DND-41 (cell line): ENCODE measurements around the gene MSI2.

Experiments used
- ATAC-seq: fragments of 200-7000 bp; cut with Tn5 transposase; 3 replicates; pipeline ENCODE4 v1.9.1; 2021; ENCODE audit warnings: low read depth; ENCODE audit not compliant: insufficient read depth
- DNase-seq: peaks from one replicate; pipeline ENCODE4 v3.0.0-alpha.2; 2020
- H2AFZ ChIP-seq: 2 replicates; pipeline ENCODE4 v1.6.0; 2012; ENCODE audit warnings: low read depth, low read length
- H3K27ac ChIP-seq: 2 replicates; pipeline ENCODE4 v1.5.1; 2012; ENCODE audit warnings: low read length, inconsistent platforms
- H3K27me3 ChIP-seq: fragments of 200-600 bp; sonication (generic); 2 replicates; pipeline ENCODE4 v1.6.0; 2012; ENCODE audit warnings: low read length, mild to moderate bottlenecking, inconsistent platforms; ENCODE audit not compliant: insufficient read depth, poor library complexity
- H3K36me3 ChIP-seq: 2 replicates; pipeline ENCODE4 v1.5.1; 2012; ENCODE audit warnings: low read length, inconsistent platforms; ENCODE audit not compliant: insufficient read depth
- H3K4me1 ChIP-seq: 2 replicates; pipeline ENCODE4 v1.5.1; 2012; ENCODE audit warnings: mild to moderate bottlenecking, low read length; ENCODE audit not compliant: insufficient read depth
- H3K4me2 ChIP-seq: 2 replicates; pipeline ENCODE4 v1.6.0; 2012; ENCODE audit warnings: mild to moderate bottlenecking, moderate library complexity, low read length, inconsistent platforms; ENCODE audit not compliant: insufficient read depth
- H3K4me3 ChIP-seq, 2 experiments: fragments of 200-600 bp in 1 of 2; shearing (Covaris generic) in 1 of 2; 2 replicates each; pipeline ENCODE4 v1.5.1; 2012 to 2016; ENCODE audit warnings: inconsistent platforms in 2 of 2, low read length in 2 of 2, mild to moderate bottlenecking in 2 of 2, low read depth in 1 of 2, moderate library complexity in 1 of 2
- H3K79me2 ChIP-seq: 2 replicates; pipeline ENCODE4 v1.6.0; 2012; ENCODE audit warnings: low read length, inconsistent platforms; ENCODE audit not compliant: insufficient read depth
- H3K9ac ChIP-seq: 2 replicates; pipeline ENCODE4 v1.6.0; 2012; ENCODE audit warnings: low read depth, mild to moderate bottlenecking, inconsistent platforms, low read length, moderate library complexity
- H3K9me3 ChIP-seq: 2 replicates; pipeline ENCODE4 v1.5.1; 2012; ENCODE audit warnings: low read length, moderate library complexity, mild to moderate bottlenecking, inconsistent platforms; ENCODE audit not compliant: insufficient read depth, severe bottlenecking
- H4K20me1 ChIP-seq: 2 replicates; pipeline ENCODE4 v1.6.0; 2012; ENCODE audit warnings: low read length; ENCODE audit not compliant: insufficient read depth
- EZH2 ChIP-seq: IDR thresholded peaks from 3 replicates; pipeline ENCODE4 v1.6.1; 2012; ENCODE audit warnings: borderline replicate concordance, low read depth, mild to moderate bottlenecking, moderate library complexity, low read length, inconsistent platforms; ENCODE audit not compliant: severe bottlenecking
- TF ChIP-seq, protein P1 (sequence below): IDR thresholded peaks from 2 replicates; pipeline ENCODE4 v1.5.1; 2012; ENCODE audit warnings: borderline replicate concordance, low read length, moderate library complexity, mild to moderate bottlenecking; ENCODE audit not compliant: poor library complexity, severe bottlenecking; ENCODE audit errors: extremely low read depth

The MSI2 gene

GRCh38 chr17:57567251-57567650, 310.9 kb downstream of the MSI2 start:
- H2AFZ ChIP-seq = no peak overlapping the region
- H3K4me3 ChIP-seq = no peak overlapping the region
- H3K9me3 ChIP-seq = no peaks in the 10 kb centered on the region
- TF ChIP-seq, protein P1, sequence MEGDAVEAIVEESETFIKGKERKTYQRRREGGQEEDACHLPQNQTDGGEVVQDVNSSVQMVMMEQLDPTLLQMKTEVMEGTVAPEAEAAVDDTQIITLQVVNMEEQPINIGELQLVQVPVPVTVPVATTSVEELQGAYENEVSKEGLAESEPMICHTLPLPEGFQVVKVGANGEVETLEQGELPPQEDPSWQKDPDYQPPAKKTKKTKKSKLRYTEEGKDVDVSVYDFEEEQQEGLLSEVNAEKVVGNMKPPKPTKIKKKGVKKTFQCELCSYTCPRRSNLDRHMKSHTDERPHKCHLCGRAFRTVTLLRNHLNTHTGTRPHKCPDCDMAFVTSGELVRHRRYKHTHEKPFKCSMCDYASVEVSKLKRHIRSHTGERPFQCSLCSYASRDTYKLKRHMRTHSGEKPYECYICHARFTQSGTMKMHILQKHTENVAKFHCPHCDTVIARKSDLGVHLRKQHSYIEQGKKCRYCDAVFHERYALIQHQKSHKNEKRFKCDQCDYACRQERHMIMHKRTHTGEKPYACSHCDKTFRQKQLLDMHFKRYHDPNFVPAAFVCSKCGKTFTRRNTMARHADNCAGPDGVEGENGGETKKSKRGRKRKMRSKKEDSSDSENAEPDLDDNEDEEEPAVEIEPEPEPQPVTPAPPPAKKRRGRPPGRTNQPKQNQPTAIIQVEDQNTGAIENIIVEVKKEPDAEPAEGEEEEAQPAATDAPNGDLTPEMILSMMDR = no peak
- no peak for TF ChIP-seq EZH2
- peak overlapping the region; percentile 70 for H3K27ac ChIP-seq
- peaks cover 98% of the 10 kb centered on the region for H3K79me2 ChIP-seq
- H4K20me1 ChIP-seq = peaks cover 28% of the 10 kb centered on the region; the same call in 1 of the 2 replicates
- no peak overlapping the region for H3K4me2 ChIP-seq
- DNase-seq (no peak), ATAC-seq (no peak)
- H3K4me1 ChIP-seq = peaks cover 15% of the 10 kb centered on the region; the same call in 1 of the 2 replicates
- H3K27me3 ChIP-seq = no peaks in the 10 kb centered on the region
- H3K36me3 ChIP-seq = peaks cover 97% of the 10 kb centered on the region
- no peak overlapping the region for H3K9ac ChIP-seq

DNA sequence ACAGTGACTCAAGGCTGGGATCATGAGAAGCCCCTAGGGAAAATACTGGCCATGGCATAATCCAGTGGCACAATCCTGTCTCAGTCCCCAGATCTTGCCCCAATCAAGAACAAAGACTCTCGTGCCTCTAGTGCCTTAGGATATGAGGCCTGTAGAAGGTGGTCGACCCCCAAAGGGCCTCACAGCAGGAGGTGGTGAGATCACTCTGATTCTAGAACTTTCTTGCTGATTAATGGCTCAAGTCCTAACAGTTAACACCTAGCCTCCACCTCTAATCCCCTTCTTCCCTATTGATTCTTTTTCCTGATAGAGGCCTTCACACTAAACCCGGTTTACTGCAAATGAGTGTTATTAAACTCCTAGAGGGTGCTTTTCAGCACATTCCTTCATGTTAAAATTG, 312.0 kb downstream of the MSI2 start:
- no peak overlapping the region for H2AFZ ChIP-seq
- H3K9me3 ChIP-seq = no peaks in the 10 kb centered on the region
- DNase-seq (no peak), ATAC-seq (no peak)
- peaks cover 28% of the 10 kb centered on the region; the same call in 1 of the 2 replicates for H4K20me1 ChIP-seq
- no peak overlapping the region for H3K4me2 ChIP-seq
- H3K4me1 ChIP-seq = peaks cover 16% of the 10 kb centered on the region; the same call in 1 of the 2 replicates
- H3K9ac ChIP-seq = no peak overlapping the region
- H3K79me2 ChIP-seq = peaks cover 100% of the 10 kb centered on the region
- no peaks in the 10 kb centered on the region for H3K27me3 ChIP-seq
- TF ChIP-seq, protein P1 = no peak
- no peak for TF ChIP-seq EZH2
- no peak overlapping the region for H3K4me3 ChIP-seq
- H3K27ac ChIP-seq = peak overlapping the region; percentile 70
- H3K36me3 ChIP-seq = peaks cover 100% of the 10 kb centered on the region

- Histone ChIP-seq H3K4me3 (no peak overlapping the region), H3K9me3 (no peaks in the 10 kb centered on the region), H4K20me1 (peaks cover 28% of the 10 kb centered on the region; the same call in 1 of the 2 replicates), H3K4me1 (peaks cover 16% of the 10 kb centered on the region; the same call in 1 of the 2 replicates), H3K27me3 (no peaks in the 10 kb centered on the region), H3K79me2 (peaks cover 100% of the 10 kb centered on the region), H2AFZ (no peak overlapping the region), H3K36me3 (peaks cover 100% of the 10 kb centered on the region), H3K4me2 (no peak overlapping the region), H3K27ac (peak overlapping the region; percentile 70), H3K9ac (no peak overlapping the region)
- no peak for TF ChIP-seq EZH2
- TF ChIP-seq, protein P1 = no peak
- DNase-seq (no peak), ATAC-seq (no peak)
These were observed 312.7 kb downstream of the MSI2 start for GRCh38 chr17:57569021-57569420.
